ENCODE results near the gene SKAP1. TPM values are rescaled to one million over a fixed set of nuclear protein-coding genes. Genes with fewer than 3 reads are reported as not detected.

The SKAP1 gene
- total RNA-seq, 4 donors from 2014 or later: 1.1 to 1.7 (median 1.2) TPM

DNA sequence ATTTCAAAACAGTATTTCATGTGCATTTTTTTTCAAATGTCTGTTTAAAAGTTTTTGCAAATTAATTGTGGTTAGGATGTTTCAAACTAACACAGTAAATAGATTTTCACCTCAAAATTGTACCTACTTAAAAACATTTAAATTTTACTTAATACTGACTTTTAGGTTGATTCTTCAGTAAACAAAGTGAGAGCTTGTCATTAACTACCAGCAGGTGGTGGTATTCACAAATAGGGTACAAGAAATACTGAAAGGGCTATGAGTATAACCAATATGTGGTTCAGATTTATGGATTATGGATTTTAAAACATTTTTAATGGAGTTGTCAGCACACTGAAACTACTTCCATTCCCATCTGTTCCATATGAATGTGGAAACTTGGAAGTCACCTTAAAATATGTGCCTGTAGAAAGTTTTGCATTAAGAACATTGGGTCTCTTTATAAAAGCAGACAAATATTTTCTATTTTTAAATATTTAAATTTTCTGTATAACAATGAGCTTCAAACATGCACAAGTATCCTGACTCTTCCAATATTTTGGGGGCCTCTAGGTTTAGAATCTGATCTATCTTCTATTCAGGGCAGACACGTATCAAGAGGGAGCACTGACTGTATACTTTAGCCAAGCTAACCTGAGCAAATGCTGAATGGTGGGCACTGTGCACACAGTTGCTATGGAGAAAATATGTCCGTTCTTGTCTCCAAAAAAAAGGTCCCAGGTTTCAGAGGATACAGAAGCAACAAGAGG lies 166.9 kb downstream of the SKAP1 start:
- Histone ChIP-seq H3K4me3 (no peak overlapping the region), H3K36me3 (no peaks in the 10 kb centered on the region), H3K27me3 (peaks cover 0 to 29% (median 5%) of the 10 kb centered on the region in 4 donors), H3K27ac (replicated peaks in 1 of 4) (no peak overlapping the region), H3K4me1 (no peaks in the 10 kb centered on the region), H3K9me3 (no peaks in the 10 kb centered on the region)
- 54% methylated on average over 2 of the region's 2 CpGs for WGBS
- intact Hi-C loops (cut with DNase I): no loop called here
- TF ChIP-seq, protein P1, sequence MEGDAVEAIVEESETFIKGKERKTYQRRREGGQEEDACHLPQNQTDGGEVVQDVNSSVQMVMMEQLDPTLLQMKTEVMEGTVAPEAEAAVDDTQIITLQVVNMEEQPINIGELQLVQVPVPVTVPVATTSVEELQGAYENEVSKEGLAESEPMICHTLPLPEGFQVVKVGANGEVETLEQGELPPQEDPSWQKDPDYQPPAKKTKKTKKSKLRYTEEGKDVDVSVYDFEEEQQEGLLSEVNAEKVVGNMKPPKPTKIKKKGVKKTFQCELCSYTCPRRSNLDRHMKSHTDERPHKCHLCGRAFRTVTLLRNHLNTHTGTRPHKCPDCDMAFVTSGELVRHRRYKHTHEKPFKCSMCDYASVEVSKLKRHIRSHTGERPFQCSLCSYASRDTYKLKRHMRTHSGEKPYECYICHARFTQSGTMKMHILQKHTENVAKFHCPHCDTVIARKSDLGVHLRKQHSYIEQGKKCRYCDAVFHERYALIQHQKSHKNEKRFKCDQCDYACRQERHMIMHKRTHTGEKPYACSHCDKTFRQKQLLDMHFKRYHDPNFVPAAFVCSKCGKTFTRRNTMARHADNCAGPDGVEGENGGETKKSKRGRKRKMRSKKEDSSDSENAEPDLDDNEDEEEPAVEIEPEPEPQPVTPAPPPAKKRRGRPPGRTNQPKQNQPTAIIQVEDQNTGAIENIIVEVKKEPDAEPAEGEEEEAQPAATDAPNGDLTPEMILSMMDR (IDR thresholded peaks at IDR 0.05): peak in 2 of 3 experiments; percentile 19 to 29
- no peak for TF ChIP-seq EP300 (IDR thresholded peaks at IDR 0.05)
- DNase-seq (ENCODE audit: extremely low spot score): no peak

DNA sequence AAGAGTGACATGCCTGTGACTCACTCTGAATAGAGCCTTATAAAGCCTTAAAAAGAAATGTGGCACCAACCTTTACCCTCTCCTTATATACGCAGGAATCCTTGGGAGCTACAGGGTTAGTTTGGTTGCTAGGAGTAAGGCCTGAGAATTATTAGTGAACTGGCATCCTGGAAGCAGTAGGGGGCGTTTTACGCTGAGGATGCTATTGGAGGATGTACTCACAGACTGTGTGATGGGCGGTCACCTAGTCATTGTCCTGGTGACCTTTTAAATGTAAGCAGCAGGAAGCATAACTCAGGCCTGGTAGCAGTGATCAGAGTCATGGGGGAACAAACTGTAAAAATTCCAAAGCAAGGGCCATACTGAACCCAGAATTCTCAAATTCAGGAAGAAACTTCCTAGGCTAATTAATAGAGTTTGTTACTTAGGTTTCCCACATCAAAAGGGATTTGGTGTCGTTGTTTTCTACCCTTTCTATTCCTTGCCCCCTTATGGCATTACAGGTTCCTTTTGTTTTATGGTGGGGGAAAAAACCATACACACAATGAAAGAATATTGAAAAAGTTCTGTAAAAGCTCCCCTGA lies 168.6 kb downstream of the SKAP1 start:
- 44% methylated on average over 2 of the region's 5 CpGs for WGBS
- Histone ChIP-seq H3K36me3 (no peaks in the 10 kb centered on the region), H3K9me3 (no peaks in the 10 kb centered on the region), H3K27me3 (peaks cover 0 to 21% (median 2%) of the 10 kb centered on the region in 4 donors), H3K4me1 (no peaks in the 10 kb centered on the region), H3K27ac (replicated peaks in 1 of 4) (no peak overlapping the region), H3K4me3 (no peak overlapping the region)
- no peak for TF ChIP-seq POLR2AphosphoS5 (IDR thresholded peaks at IDR 0.05)
- TF ChIP-seq, protein P1 (IDR thresholded peaks at IDR 0.05): peak in 1 of 3 experiments; percentile 12
- intact Hi-C loops (cut with DNase I): no loop called here
- DNase-seq (ENCODE audit: extremely low spot score): no peak

DNA sequence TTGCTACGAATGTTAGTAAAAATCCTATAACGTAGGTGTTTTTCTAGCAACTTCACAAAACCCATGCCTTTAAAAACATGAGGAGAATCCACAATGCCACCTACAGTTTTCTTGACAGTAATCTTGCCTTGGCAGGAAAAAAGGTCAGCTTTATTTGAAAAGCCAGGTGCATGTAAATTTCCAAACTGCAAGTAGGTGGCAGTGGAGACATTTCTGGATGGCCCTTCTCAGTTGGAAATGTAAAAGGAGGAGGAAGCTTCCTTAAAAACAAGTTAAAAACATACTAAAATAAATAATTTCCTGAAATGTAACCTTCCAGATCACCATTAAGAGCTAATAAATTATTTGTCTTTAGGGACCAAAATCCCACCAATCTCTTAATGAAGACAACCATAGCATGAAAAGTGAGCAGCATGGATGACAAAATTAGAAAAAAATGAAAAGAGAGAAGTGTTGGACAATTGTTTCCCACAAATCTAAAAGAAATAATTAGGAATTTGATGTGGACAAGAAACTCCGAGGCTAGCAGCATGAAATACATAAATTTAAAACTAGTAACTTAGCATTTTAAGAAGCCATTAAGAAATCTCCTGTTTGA lies 170.2 kb downstream of the SKAP1 start:
- H3K9me3 ChIP-seq: no peaks in the 10 kb centered on the region
- H3K27me3 ChIP-seq: peaks cover 0 to 12% (median 0%) of the 10 kb centered on the region in 4 donors
- no peak overlapping the region for H3K4me3 ChIP-seq
- H3K27ac ChIP-seq (replicated peaks in 1 of 4): no peak overlapping the region
- H3K4me1 ChIP-seq: no peaks in the 10 kb centered on the region
- no peak for TF ChIP-seq EP300 (IDR thresholded peaks at IDR 0.05)
- TF ChIP-seq POLR2A (IDR thresholded peaks at IDR 0.05; ENCODE audit: low read depth): no peak
- TF ChIP-seq, protein P1 (IDR thresholded peaks at IDR 0.05): peak in 1 of 3 experiments; percentile 23
- no peak for TF ChIP-seq POLR2AphosphoS5 (IDR thresholded peaks at IDR 0.05)
- intact Hi-C loops (cut with DNase I): no loop called here
- H3K36me3 ChIP-seq: no peaks in the 10 kb centered on the region
- DNase-seq (ENCODE audit: extremely low spot score): no peak
- 51% methylated on average over 3 of the region's 3 CpGs for WGBS

DNA sequence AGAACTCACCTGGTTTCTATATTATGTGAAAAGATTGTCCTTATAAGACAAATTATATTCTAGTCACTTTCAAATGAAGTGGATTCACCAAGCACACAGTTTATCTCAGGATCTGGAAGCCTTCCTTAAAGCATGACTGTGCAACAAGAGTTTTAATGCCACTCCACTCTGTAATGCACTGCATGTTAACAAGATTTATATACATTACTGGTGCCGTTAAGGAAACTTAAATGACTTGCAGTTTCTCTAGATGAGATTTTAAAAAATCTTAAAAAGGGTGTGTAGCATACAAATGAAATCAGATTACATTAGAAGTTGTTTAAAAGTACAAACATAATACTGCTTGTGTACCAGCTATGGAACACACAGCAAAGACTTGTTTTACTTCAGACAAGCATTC lies 171.7 kb downstream of the SKAP1 start:
- H3K4me3 ChIP-seq: no peak overlapping the region
- DNase-seq (ENCODE audit: extremely low spot score): no peak
- peaks cover 0 to 14% (median 0%) of the 10 kb centered on the region in 4 donors for H3K27me3 ChIP-seq
- TF ChIP-seq POLR2AphosphoS5 (IDR thresholded peaks at IDR 0.05): no peak
- TF ChIP-seq, protein P1 (IDR thresholded peaks at IDR 0.05): no peak
- no peak for TF ChIP-seq EP300 (IDR thresholded peaks at IDR 0.05)
- TF ChIP-seq POLR2A (IDR thresholded peaks at IDR 0.05; ENCODE audit: low read depth): no peak
- H3K36me3 ChIP-seq: no peaks in the 10 kb centered on the region
- WGBS: 59% methylated on average over 1 of the region's 1 CpG
- intact Hi-C loops (cut with DNase I): no loop called here
- no peaks in the 10 kb centered on the region for H3K9me3 ChIP-seq
- no peak overlapping the region for H3K27ac ChIP-seq (replicated peaks in 1 of 4)
- H3K4me1 ChIP-seq: no peaks in the 10 kb centered on the region

Measured in esophagus muscularis mucosa (tissue), 4 donors.